ENCODE measurements around the gene TAGLN3.

GRCh38 chr3:112043621-112044201 is 45.0 kb downstream of the TAGLN3 start:
- no peak for TF ChIP-seq POLR2A (IDR thresholded peaks at IDR 0.05)
- TF ChIP-seq, protein P1, sequence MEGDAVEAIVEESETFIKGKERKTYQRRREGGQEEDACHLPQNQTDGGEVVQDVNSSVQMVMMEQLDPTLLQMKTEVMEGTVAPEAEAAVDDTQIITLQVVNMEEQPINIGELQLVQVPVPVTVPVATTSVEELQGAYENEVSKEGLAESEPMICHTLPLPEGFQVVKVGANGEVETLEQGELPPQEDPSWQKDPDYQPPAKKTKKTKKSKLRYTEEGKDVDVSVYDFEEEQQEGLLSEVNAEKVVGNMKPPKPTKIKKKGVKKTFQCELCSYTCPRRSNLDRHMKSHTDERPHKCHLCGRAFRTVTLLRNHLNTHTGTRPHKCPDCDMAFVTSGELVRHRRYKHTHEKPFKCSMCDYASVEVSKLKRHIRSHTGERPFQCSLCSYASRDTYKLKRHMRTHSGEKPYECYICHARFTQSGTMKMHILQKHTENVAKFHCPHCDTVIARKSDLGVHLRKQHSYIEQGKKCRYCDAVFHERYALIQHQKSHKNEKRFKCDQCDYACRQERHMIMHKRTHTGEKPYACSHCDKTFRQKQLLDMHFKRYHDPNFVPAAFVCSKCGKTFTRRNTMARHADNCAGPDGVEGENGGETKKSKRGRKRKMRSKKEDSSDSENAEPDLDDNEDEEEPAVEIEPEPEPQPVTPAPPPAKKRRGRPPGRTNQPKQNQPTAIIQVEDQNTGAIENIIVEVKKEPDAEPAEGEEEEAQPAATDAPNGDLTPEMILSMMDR (IDR thresholded peaks at IDR 0.05) = peak; percentile 71 to 80 (median 72)
